Epithelial cell of prostate (primary cell): ENCODE results near the gene PREX1.

ENCODE experiments used
- DNase-seq: peaks from one replicate; pipeline ENCODE4 v3.0.0-alpha.2; 2011; ENCODE audit warnings: low read depth, low spot score
- H3K27ac ChIP-seq: fragments of 450-650 bp; 2 replicates; pipeline ENCODE4 v1.5.1; 2017; ENCODE audit warnings: mild to moderate bottlenecking

Gene PREX1

DNA sequence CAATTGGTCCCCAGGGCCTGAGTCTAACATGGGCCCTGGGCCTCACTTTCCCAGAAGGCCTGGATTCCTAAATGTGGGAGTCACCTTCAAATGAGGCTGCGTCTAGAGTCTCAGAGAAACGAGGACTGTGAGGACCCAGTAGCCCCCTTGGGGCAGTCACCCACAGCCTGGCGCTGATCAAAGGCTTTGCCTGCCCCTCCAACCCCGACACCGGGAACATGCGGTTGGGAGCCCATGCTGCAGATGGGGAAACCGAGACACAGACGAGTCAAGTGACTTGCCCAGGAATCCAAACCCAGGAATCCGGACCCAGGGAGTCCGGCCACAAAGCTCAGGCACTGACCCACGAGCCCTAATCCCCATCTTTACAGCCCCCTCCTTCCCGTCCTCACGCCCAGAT is 209.7 kb downstream of the PREX1 start:
- H3K27ac ChIP-seq = no peak overlapping the region
- DNase-seq = no peak

DNA sequence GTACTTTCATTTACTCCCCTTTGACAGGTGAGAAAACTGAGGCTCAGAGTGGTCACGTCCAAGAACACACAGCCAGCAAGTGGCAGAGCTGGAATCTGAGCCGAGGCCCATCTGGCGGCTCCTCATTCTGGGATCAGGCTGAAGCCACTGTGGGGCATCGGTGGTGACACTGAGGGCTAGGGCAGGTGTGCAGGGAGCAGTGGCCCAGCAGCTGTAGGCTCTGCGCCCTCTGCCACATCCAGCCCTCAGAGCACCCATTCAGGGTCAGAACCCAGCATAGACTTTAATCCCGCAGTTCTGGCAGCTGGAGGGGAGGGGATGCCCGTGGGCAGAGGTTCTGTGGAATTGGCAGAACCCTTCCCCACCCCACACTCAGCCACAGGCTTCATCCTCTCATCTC is 210.3 kb downstream of the PREX1 start:
- DNase-seq = no peak
- H3K27ac ChIP-seq = no peak overlapping the region

DNA sequence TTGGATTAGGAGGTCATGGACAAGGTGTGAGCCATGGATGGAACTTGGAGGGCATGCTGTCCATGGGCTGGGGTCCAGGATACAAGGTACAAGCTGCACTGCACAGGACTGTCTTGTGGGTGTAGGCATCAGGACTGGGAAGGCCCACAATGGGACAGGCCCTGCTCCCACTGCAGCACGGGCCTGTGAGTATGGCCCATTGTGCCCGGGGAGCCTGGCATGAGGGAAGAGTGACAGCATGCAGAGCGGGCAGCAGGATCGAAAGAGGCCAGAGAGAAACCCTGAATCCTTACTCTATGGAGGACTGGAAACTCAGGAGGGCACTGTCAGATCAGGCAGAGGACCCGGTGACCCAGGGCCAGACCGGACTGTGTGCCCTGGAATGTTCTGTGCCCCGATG is 211.3 kb downstream of the PREX1 start:
- H3K27ac ChIP-seq = no peak overlapping the region
- DNase-seq = no peak

DNA sequence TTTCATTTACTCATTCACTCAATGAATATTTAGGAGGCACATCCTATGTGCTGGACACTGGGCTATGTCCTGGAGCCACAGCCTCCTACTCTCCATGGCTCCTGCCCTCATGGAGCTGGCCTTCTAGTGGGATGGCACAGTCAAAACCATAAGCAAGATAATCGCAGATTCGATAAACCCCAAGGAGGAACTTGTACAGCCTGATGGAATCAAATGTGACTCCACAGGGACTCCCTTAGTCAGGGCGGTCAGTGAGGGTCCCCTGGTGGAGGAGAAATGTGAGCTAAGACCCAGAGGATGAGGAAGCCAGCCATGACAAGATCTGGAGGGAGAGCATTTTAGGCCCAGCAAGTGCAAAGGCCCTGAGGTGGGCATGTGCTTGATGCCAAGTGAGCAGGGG is 211.9 kb downstream of the PREX1 start:
- no peak for DNase-seq
- no peak overlapping the region for H3K27ac ChIP-seq

- no peak for DNase-seq
- H3K27ac ChIP-seq = no peak overlapping the region
Measured at GRCh38 chr20:48614593-48615274, 213.1 kb downstream of the PREX1 start.

DNA sequence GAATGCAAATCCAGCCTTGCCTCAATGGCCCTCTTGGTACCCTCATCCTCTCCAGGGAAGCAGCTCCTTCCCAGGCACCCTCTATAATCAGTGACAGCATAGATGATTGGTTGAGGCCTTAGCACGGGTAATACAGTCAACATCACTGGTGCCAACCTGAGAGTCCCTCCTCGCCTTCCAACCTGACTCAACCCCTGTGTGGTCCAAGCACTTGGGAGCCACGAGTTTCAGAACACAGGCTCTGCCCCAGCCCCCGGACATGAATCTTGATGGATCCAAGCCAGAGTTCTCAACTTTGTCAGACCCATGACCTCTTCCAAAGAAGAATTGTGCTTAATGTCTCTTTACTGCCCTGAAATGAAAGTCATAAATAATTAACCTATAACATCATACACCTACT is 213.9 kb downstream of the PREX1 start:
- no peak overlapping the region for H3K27ac ChIP-seq
- DNase-seq = no peak

DNA sequence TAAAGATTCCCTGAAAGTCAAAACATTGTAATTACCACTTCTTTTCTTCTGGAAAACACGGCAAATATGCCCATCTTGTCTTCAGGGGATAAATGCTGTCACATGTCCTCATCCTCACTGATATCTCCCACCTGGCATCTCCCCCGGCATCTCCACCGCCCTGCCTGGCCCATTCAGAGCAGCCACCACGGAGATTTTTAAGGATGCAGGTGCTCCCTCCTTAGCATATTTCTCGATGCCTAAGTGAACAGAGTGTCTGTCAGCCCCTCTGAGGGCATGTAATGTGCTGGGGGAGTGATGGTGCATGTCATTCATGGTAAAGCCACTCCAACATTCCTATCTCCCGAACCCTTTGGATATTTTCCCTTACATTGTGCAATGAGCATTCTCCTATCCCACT is 215.5 kb downstream of the PREX1 start:
- no peak for DNase-seq
- H3K27ac ChIP-seq = no peak overlapping the region

DNA sequence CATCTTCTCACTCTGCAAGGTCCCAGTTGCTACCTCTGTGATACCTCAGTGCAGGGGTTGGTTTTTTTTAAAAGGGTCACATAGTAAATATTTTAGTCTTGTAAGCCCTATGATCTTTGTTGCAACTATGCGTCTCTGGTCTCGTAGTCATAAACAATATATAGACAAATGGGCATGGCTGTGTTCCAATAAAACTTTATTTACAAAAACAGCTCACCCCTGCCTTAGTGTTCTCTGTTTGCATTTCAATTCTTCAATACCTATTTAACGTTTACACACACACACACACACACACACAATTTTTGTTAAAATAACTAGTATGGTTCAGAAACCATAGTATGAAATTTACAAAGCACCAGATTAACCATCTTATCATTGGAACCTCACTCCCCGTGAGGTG is 216.8 kb downstream of the PREX1 start:
- no peak for DNase-seq
- no peak overlapping the region for H3K27ac ChIP-seq

GRCh38 chr20:48609491-48609978 is 218.3 kb downstream of the PREX1 start:
- no peak for DNase-seq
- H3K27ac ChIP-seq = no peak overlapping the region

- DNase-seq = no peak
- no peak overlapping the region for H3K27ac ChIP-seq
Measured at GRCh38 chr20:48608756-48609155, 219.0 kb downstream of the PREX1 start.

GRCh38 chr20:48607544-48607865 is 220.3 kb downstream of the PREX1 start:
- no peak for DNase-seq
- H3K27ac ChIP-seq = no peak overlapping the region

DNA sequence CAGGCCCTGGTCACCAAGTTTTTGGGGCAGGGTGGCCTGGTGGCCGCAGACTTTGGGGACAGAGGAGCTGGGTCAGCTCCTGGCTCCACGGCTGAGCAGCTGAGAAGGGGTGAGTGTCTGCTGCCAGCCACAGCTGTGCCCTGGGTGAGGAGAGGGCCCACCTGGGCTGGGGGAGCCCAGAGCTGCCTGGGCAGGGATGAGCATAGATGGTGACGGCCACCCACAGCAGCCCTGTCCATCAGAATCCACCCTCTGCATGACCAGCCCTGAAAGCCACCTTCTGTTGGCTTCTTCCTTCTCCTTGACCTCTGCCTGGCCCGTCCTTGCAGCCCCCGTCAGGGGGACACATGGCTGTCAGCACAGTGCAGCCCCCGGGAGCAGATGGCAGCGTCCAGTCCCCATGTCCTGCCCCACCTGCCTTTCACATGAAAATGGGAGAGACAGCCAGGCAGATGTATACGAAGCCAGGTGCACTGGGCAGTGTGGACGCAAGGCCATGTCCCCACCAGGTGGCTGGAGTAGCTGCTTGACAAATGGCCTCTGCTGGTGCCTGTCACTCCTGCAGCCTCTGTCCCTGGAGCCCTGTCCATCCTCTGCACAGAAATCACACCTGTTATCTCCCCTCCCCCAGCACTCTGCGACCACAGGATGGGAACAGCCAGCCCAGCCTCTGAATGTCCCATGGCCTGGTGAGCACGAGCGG is 220.8 kb downstream of the PREX1 start:
- DNase-seq = no peak
- no peak overlapping the region for H3K27ac ChIP-seq

DNA sequence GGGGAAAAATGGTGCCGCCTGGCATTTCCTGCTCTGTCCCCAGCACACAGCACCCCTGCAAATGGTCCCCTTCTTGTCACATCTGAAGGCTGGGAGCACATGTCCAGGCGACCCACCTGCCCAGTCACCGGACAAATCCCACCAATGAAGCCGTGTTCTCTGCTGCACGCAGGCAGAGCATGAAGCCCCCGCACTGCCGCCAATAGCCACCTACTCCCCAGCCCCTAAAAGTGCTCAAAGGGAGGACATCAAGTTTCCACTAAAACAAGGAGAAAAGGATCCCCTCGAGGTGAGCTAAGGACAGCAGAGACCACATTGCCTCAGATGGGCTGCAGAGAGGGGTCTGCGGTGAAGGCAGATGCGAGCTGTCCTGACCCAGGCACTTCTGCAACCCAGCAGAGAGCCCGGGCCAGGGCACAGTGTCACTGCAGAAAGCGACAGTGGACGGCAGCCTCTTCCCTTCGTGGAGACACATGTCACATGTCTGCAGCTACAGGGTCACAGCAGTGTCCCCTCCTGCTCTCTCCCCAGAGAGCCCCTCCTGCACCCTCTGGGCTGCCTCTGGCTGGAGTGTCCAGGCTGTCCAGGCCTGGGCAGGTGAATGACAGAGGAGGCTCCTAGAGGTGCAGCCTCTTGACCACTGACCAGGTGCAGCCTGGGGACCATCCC is 221.5 kb downstream of the PREX1 start:
- DNase-seq = no peak
- no peak overlapping the region for H3K27ac ChIP-seq

DNA sequence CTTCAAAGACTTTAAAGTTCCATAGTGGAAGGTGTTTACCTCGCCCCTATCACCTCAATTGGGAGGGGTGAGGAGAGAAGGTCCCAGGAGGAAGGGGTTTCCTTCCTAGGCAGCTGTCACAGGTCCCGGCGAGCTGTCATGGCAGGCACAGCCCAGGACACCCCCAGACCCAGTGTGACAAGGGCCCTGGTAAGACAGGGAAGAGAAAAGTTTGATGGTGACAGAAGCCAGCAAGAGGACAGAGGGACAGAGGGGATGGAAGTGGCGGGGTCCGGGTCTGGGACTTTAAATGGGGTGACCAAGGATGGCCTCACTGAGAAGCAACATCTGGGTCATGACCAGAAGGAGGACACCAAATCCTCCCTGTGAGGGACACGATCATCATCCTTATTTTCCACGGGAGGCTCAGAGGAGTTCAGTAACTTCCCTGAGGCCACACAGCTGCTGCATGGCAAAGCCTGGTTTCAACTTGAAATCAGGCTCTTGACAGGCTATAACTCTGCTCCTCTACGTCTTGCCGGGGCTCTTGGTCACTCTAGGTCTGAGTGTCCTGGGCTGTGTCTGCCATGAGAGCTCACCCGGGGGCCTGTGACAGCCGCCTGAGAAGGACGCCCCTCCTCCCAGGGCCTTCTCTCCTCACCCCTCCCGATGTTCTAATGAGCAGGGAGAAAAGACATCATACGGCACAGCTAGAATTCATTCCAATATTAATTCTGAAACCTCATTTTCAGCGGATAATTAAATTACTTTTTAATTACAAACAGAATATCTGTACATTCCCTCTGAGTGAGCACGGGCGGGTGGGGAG is 222.2 kb downstream of the PREX1 start:
- DNase-seq = no peak
- no peak overlapping the region for H3K27ac ChIP-seq

GRCh38 chr20:48604936-48605335 is 222.9 kb downstream of the PREX1 start:
- no peak for DNase-seq
- H3K27ac ChIP-seq = no peak overlapping the region

- no peak overlapping the region for H3K27ac ChIP-seq
- no peak for DNase-seq
Measured at GRCh38 chr20:48604426-48604825, 223.4 kb downstream of the PREX1 start.

DNA sequence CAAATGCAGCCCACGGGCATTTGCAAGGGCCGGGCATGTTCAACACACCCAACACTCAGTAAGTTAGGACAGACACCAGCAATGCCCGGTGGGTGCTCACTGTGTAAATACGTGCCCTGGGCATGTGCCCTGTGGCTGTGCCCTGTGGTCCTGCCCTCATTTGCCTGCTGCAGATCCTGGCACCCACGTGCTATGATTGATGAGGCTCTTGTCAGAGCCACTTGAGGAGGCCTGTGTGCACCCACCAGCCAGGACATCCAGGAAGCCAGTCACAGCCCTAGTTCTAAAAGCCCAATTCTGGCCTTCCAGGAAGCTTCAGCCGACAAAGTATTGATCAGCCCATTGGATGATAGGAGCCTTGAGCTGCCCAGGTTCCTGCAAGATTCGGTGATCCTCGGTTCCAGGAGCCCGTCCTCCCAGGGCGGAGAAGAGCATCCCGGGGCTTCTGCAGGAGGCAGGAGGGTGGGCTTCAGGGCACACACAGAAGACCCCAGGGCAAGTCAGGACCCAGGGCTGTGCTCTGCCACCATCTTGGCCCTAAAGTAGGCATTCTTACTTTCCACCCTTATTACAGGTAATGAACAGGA is 223.9 kb downstream of the PREX1 start:
- H3K27ac ChIP-seq = no peak overlapping the region
- no peak for DNase-seq

- H3K27ac ChIP-seq = no peak overlapping the region
- DNase-seq = no peak
Measured at GRCh38 chr20:48603116-48603818, 224.5 kb downstream of the PREX1 start.

- H3K27ac ChIP-seq = no peak overlapping the region
- no peak for DNase-seq
Measured at GRCh38 chr20:48601798-48602197, 226.0 kb downstream of the PREX1 start.

GRCh38 chr20:48600470-48600945 is 227.3 kb downstream of the PREX1 start:
- no peak overlapping the region for H3K27ac ChIP-seq
- DNase-seq = no peak
